HL-60 (cell line): ENCODE measurements around the gene ZEB1.

Experiments used
- DNase-seq, 2 experiments: peaks; one replicate each; pipeline ENCODE4 v3.0.0-alpha.2; 2010 to 2020; ENCODE audit warnings: low read depth in 1 of 2, low spot score in 1 of 2
- H3K27ac ChIP-seq: fragments of 250-450 bp; sonication (Bioruptor Pico); replicated peaks from 2 replicates; pipeline ENCODE4 v1.5.1; 2020; ENCODE audit warnings: mild to moderate bottlenecking, moderate library complexity
- H3K27me3 ChIP-seq: fragments of 250-450 bp; sonication (Bioruptor Pico); 2 replicates; pipeline ENCODE4 v1.5.1; 2021; ENCODE audit warnings: mild to moderate bottlenecking, moderate library complexity; ENCODE audit not compliant: insufficient read depth, poor library complexity, severe bottlenecking
- H3K4me3 ChIP-seq: replicated peaks from 2 replicates; pipeline ENCODE4 v1.5.1; 2011; ENCODE audit warnings: mild to moderate bottlenecking, control low read depth, low read length; ENCODE audit not compliant: insufficient read depth
- GABPA ChIP-seq: IDR thresholded peaks from 2 replicates; pipeline ENCODE4 v1.6.1; 2012; ENCODE audit warnings: low read depth
- POLR2AphosphoS5 ChIP-seq: IDR thresholded peaks from 2 replicates; pipeline ENCODE4 v1.6.1; 2012; ENCODE audit warnings: low read depth
- REST ChIP-seq: IDR thresholded peaks from 2 replicates; pipeline ENCODE4 v1.6.1; 2012; ENCODE audit warnings: low read depth; ENCODE audit not compliant: insufficient replicate concordance
- SPI1 ChIP-seq: IDR thresholded peaks from 2 replicates; pipeline ENCODE4 v1.6.1; 2012; ENCODE audit warnings: low read depth, mild to moderate bottlenecking, borderline replicate concordance
- TF ChIP-seq, protein P1 (sequence below): IDR thresholded peaks from one replicate; pipeline ENCODE4 v1.5.1; 2011; ENCODE audit warnings: low read length, control low read depth, inconsistent platforms; ENCODE audit not compliant: insufficient read depth

Gene ZEB1

GRCh38 chr10:31456468-31456867 is 137.5 kb downstream of the ZEB1 start:
- Histone ChIP-seq H3K4me3 (no peak overlapping the region), H3K27me3 (no peaks in the 10 kb centered on the region), H3K27ac (no peak overlapping the region)
- DNase-seq = no peak
- TF ChIP-seq SPI1 = no peak
- TF ChIP-seq, protein P1, sequence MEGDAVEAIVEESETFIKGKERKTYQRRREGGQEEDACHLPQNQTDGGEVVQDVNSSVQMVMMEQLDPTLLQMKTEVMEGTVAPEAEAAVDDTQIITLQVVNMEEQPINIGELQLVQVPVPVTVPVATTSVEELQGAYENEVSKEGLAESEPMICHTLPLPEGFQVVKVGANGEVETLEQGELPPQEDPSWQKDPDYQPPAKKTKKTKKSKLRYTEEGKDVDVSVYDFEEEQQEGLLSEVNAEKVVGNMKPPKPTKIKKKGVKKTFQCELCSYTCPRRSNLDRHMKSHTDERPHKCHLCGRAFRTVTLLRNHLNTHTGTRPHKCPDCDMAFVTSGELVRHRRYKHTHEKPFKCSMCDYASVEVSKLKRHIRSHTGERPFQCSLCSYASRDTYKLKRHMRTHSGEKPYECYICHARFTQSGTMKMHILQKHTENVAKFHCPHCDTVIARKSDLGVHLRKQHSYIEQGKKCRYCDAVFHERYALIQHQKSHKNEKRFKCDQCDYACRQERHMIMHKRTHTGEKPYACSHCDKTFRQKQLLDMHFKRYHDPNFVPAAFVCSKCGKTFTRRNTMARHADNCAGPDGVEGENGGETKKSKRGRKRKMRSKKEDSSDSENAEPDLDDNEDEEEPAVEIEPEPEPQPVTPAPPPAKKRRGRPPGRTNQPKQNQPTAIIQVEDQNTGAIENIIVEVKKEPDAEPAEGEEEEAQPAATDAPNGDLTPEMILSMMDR = no peak
- TF ChIP-seq REST = no peak

DNA sequence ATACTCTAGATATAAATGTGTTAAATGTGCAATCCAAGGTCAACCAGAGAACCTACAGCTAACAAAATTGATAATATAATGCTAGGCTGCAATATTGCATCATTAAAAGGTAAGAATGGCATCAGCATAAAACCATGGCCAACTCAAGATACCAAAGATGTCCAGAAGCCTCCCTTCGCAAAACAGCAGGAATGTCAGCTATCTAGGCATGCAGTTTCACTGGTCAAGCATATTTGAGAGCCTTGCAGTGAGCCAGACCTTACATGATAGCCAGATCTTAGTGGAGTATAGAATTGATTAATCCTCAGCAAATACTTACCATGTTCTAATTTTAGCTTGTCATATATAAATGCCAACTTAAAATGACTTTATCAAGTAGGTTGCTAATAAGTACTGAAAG is 138.8 kb downstream of the ZEB1 start:
- Histone ChIP-seq H3K27ac (no peak overlapping the region), H3K4me3 (no peak overlapping the region), H3K27me3 (no peaks in the 10 kb centered on the region)
- no peak for DNase-seq
- no peak for TF ChIP-seq SPI1
- no peak for TF ChIP-seq GABPA
- TF ChIP-seq, protein P1 = no peak
- TF ChIP-seq POLR2AphosphoS5 = no peak
- no peak for TF ChIP-seq REST

DNA sequence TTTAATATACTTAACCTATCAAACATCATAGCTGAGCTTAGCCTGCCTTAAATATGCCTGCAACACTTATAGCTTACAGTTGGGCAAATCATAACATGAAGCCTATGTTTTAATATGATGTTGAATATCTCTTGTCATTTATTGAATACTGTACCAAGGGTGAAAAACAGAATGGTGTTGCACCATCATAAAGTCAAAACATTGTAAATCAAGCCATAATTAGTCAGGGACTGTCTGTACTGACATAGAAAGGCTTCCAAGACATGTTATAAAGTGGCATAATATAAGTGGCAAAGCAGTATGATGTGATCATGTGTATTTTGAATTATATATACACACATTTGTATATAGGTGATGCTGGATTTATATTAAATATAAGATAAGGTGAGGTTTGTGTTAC is 140.0 kb downstream of the ZEB1 start:
- DNase-seq = no peak
- H3K4me3 ChIP-seq = no peak overlapping the region
- H3K27ac ChIP-seq = no peak overlapping the region
- TF ChIP-seq, protein P1 = no peak
- TF ChIP-seq POLR2AphosphoS5 (no peak), SPI1 (no peak), REST (no peak), GABPA (no peak)
- H3K27me3 ChIP-seq = no peaks in the 10 kb centered on the region
